Right ventricle myocardium superior (tissue), 1 donor: ENCODE results near the gene HIF3A. TPM values are rescaled to one million over a fixed set of nuclear protein-coding genes. Genes with fewer than 3 reads are reported as not detected.

Experiments
- ATAC-seq: fragments of 200-7000 bp; cut with Tn5 transposase; one replicate; pipeline ENCODE4 v1.9.1; 2020; ENCODE audit warnings: mild to moderate bottlenecking; ENCODE audit not compliant: poor library complexity
- DNase-seq: peaks from one replicate; pipeline ENCODE4 v3.0.0-alpha.2; 2020
- intact Hi-C: fragments of 100-400 bp; cut with DNase I; formaldehyde crosslinking; loops from one replicate; pipeline ENCODE4 v1.11.2; 2022
- total RNA-seq: library from RNA; stranded (reverse); fragmentation: NEBNext Ultra II Directional; extraction: Animal tissue kit (Norgen Biotek cat#: 25700); gene quantifications from one replicate; pipeline ENCODE4 v1.2.1, GENCODE V29; 2021
- donor health status: DM: no; HTN: yes; CAD: no; lungs with severe emphysema.

HIF3A gene
- total RNA-seq, 1 donor from 2014 or later = 73.1 TPM

DNA sequence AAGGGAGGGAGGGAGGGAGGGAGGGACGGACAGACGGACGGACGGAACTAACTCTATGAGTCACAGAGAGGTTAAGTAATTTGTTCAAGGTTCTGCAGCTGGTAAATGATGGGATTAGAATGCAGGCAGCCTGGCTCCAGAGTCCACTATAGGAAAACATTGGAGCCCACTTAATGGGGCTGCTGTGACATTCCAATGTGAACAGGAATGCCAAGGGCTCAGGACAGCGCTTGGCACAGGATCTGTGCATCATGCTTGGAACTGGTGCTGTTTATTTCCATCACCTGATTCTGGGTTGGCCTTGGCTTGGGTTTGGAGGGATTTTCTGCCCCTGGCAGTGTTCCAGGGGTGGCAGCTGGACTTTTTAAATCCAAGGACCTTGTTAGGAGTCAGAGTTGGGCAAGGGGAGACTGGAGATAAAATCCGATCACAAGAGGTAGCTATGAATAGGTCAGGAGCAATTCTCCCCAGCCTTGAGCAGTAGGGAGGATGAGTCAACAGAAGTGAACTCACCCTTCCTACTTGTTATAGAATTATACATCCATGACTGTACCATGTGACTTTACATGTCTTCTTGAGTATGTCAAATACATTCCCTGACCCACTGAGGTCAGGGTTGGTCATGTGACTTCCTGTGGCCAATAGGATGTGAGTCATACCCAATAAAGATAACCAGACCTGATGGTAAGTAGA, 7.8 kb upstream of the HIF3A start:
- DNase-seq = no peak
- peak; percentile 89 for ATAC-seq
- intact Hi-C loops = loop anchor here (10.0 kb wide), 1 partner anchor 226 kb away; no protein-coding TSS in a partner anchor

DNA sequence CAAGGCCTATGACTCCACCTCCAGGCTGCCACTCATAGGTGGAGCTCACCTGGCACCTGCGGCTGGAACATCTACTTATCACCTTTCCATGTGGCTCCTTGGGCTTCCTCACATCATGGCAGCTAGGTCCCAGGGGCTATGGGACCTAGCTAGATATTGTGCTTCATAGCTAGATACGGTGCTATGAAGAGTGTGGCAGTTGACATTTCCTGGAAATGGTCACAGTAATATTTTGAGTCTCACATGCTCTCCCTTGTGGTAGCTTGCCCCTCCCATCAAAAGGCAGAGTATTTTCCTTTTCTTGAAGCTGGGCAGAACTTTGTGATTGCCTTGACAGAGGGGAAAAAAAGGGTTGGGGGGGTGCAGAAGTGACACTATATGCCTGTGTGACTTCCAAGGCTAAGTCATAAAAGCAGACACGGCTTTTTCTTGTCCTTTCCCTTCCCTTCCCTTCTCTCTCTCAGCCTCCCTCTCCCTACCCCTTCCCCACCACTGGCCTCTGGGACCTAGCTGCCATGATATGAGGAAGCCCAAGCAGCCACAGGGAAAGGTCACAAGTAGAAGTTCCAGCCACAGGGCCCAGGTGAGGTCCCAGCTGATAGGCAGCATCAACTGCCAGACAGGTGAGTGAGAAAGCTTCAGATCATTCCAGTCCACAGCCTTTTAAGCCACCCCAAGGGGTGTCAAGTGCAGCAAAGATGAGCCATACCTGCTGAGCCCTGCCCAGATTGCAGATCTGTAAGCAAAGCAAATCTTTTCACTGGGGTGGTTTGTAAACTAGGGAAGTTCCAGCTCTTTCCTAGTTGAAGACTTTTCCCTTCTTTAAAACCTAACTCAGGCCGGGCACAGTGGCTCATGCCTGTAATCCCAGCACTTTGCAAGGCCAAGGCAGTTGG, 6.9 kb upstream of the HIF3A start:
- intact Hi-C loops = loop anchor here (10.0 kb wide), 1 partner anchor 225 kb away; no protein-coding TSS in a partner anchor
- DNase-seq = no peak
- ATAC-seq = no peak

DNA sequence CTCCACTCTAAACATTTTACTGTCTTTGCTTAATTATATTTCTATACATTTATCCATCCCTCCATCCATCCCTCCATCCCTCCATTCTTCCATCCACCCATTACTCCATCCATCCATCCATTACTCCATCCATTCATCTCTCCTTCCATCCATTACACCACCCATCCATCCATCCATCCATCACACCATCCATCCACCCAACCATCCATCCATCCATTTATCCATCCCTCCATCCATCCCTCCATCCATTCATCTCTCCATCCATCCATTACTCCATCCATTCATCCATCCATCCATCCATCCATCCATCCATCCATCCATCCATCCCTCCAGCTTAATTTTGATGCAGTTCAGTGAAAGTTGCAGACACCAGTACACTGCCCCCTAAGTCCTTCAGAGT, 5.0 kb upstream of the HIF3A start:
- no peak for ATAC-seq

DNA sequence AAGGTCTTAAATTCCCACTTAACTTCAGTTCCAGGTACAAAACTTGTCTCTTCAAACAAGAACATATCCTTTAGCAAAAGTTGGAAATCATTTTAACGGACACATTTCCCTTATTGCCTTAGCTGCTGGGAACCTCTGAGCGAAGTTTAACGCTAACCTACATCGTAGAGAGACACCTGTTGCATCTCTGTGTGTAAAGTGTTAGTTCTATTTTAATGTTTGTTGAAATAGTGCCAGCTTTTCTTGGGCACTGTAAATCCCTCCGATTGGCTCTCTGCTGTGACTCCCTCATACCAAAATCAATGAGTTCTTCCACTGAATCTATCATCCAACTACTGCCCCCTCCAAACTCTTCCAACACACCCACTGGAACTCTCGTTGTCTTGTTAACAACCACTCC, 2.3 kb upstream of the HIF3A start:
- ATAC-seq (no peak), DNase-seq (no peak)
- intact Hi-C loops = no loop called here

More for the DNA sequence above, 5.0 kb upstream of the HIF3A start:
- no peak for DNase-seq
- intact Hi-C loops = no loop called here

DNA sequence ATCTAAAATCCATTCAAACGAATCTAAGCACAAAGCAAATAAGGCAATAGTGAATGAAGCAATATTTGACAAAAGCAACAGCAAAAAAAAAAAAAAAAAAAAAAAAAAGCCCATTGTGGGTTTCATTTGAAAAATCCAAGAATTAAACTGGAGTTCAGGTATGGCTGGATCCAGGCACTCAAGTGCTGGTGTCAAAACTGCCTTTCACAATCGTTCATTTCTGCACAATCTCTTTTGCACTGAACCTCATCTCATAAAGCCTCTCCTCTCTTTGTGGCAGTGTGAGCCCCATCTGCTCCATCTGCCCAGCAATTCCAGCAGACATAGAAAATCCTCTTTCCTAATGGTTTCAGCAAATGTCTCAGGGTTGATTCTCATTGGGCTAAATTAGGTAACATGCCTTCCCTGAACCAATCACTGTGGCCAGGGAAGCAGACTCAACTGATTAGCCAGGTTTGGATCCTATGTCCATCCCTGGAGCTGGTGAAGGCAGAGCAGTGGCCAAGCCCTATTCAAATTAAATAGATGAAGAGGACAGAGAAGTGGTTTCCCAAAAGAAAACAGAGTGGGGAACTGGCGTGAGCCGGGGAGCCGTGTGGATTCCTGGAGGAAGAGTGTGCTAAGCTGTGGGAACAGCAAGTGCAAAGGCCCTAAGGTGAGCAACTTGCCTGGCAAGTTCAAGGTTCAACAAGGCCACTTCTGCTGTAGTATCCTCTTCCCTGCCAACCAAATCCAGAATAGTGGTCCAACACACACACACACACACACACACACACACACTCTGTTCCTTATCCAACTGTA, 1.2 kb upstream of the HIF3A start:
- DNase-seq (no peak), ATAC-seq (no peak)
- intact Hi-C loops = no loop called here

DNA sequence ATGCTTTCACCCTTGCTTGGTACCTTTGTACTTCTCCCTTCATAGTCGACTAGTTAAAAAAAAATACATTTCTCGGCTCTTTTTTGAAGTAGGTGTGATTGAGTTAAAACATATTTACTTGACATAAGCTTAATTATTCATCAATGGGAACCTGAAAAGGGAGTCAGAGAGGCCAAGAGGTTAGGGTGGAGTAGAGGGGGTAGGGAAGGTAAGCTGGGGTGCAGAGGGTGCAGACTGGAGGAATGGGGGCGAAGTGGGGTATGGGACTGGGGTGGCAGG, 701 bp upstream of the HIF3A start:
- intact Hi-C loops = no loop called here

DNA sequence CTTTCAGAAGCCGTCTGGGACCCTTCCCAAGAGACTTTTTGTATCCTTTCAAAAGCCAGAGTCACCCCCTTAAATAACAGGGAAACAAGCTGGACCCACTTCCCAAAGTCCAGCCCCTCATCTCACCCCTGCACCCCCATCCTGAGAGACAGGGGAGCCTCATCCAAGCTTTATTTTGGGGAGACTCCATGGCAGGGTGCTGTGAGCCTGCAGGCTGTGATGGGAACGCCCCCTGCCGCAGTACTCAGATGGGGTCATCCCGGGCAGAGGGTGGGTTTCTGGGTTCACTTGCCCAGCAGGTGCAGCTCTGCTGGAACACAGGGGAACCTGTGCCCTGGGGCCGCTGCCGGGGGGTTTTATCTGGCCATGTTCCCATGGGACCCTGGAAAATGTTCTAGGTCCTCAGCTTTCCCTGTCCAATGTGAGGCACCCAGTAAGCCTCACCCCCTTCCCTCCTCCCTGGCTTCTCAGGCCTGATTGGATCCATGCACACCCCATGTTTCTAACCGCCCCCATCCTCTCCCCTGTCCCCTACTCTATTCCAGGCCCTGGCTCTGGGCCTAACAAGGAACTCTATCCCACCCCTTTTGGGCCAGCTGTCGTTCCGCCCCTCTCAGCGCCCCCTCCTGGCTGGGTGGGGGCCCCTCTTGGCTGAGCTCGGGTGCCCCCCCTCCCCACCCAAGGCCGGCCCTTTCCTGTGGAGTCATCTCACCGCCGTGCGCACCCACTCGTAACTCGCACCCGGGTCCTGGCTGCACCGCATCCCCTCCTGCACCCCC, 1.0 kb downstream of the HIF3A start:
- DNase-seq (peak; percentile 90), ATAC-seq (peak; percentile 59)
- intact Hi-C loops = no loop called here

More for the DNA sequence above, 701 bp upstream of the HIF3A start:
- ATAC-seq (no peak), DNase-seq (no peak)

DNA sequence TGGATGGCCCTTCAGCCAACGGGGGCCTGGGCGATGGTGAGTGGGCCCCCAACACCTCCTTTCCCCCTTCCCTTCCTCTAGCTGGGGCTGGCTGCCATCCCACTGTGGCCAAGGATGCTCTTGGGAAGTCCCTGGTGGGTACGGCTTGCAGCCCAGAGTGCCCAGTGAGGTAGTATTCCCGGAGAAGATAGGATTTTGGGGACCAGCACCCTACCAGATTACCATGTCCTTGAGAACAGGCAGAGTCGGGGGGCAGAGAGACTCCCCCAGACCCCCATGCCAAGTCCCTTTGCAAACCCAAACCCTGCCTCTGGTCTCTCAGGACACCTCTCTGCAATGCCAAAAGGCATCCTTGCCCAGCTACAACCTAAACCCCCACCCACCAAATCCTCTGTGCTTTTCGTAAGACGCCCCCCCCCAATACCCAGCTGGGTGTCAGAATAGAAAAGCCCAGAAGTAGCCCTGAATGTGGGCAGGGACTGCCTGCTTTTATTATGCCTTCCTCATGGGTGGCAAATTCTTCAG, 1.7 kb downstream of the HIF3A start:
- intact Hi-C loops = no loop called here

DNA sequence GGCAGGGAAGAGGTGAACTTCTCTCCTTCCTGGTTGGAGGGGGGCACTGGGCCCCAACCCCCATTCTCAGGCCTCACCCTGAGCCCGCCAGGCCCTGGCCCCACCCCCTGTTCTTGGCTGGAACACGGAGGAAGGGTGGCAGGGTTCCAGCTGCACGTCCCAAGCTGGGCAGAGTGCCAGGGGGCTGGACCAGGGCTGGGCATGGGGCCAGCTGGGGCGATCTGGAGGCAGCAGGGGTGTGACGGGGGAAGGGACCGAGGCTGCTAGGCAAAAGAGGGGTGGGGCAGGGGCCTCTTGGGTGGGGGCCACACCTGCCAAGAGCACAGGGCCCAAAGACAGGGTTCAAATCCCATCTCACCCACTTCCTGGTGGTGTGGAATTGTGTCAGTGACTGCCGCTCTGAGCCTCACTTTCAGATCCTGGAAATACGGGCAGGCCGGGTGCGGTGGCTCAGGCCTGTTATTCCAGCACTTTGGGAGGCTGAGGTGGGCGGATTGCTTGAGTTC, 2.2 kb downstream of the HIF3A start:
- intact Hi-C loops = no loop called here
- ATAC-seq (peak; percentile 75), DNase-seq (peak; percentile 97)

More for the DNA sequence above, 1.7 kb downstream of the HIF3A start:
- no peak for ATAC-seq
- no peak for DNase-seq

DNA sequence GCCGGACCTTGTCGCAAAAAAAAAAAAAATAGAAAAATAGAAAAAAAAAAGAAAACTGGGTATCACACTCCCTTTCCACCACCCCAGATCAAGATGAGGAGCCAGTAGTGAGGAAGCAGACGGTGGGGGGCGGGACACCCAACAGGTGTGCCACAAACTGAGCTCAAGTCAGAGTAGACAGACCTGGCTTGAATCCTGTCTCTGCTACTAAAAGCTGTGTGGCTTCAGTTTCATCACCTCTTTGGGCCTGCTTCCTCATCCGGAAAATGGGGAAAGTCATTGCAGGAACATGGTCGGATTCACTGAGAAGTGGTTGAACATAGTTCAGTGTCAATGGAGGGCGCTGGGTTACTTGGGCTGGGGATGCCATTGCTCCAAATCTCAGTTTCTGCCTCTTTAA, 2.9 kb downstream of the HIF3A start:
- peak; percentile 51 for DNase-seq
- ATAC-seq = no peak
- intact Hi-C loops = loop anchor here (5.0 kb wide), 1 partner anchor 48 kb away; the partner anchor contains the start of gene PPP5C

DNA sequence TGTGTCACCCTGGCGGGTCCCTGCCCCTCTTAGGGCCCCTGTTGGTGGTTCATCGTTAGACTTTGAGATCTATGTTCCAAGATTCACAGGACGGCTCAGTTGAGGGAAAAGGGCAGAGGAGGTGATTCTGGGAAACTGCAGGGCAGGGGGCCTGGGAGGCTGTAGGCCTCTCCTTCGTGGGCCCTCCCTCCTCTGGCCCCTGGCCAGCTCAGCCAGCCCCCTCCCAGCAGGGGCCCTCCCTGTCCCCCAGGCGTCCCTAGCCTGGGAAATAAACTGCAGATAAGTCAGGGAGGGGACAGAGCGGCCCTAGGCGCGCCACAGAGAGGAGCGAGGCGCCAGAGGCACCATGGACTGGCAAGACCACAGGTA, 6.5 kb downstream of the HIF3A start:
- DNase-seq = no peak
- no peak for ATAC-seq
- intact Hi-C loops = loop anchor here (5.0 kb wide), 1 partner anchor 44 kb away; the partner anchor contains the start of gene PPP5C

DNA sequence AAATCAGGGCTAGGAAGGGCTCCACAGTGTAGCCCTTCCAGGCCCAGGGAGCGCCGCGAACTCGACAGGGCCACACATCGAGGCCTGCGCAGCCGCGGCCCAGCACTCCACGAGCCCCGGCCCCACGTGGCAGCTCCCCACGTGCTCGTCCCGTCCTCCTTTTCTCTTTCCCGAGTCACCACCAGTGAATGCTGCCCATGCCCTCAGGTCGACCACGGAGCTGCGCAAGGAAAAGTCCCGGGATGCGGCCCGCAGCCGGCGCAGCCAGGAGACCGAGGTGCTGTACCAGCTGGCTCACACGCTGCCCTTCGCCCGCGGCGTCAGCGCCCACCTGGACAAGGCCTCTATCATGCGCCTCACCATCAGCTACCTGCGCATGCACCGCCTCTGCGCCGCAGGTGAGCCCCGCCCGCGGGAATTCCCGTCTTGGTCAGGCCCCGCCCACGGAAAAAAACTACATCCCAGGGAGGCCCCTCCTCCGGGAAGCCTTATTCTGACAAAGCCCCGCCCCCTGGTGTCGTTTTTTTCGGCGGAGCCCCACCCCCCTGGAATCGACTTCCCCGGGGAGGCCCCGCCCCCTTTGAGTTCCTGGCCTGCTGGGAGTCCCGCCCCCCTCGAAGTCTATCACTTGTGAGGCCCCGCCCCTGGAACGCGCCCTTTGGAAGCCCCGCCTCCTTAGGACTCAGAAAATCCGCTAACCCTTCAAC, 7.0 kb downstream of the HIF3A start:
- peak; percentile 1 for ATAC-seq
- intact Hi-C loops = loop anchor here (5.0 kb wide), 1 partner anchor 43 kb away; the partner anchor contains the start of gene PPP5C
- DNase-seq = peak; percentile 74

DNA sequence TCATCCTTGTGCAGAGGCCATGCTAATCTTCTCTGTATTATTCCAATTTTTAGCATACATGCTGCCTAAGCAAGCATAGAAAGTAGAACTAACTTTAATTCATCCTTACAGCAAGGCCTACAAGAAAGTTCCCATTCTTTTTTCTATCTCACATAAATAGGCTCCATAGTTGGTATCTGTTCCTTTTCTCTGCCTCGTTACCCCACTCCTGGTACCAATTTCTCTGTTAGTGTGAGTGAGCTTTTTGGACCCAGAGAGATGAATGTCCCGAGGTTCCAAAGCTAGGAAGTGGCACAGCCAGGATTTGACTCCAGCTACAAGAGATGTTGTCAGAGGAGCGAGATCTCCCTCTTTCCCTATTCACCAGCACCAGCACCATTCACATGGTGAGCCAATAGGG, 9.7 kb downstream of the HIF3A start:
- DNase-seq (no peak), ATAC-seq (no peak)
- intact Hi-C loops = no loop called here

DNA sequence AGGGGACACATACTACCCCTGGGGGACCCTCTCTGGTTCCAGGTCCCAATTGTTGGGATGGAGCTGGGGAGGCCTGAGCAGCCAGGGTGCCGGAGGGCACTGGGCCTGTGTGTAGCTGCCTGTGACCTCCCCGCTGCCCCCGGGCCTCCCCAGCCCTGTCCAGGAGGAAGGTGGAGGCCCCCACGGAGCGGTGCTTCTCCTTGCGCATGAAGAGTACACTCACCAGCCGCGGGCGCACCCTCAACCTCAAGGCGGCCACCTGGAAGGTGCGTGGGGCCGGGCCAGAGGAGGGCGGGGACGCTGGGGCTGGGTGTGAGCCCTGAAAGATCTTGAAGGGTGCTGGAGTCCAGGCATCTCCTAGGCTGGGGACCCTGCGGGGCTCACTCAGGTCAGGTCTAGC, 11.7 kb downstream of the HIF3A start:
- intact Hi-C loops = no loop called here
- no peak for DNase-seq
- no peak for ATAC-seq

DNA sequence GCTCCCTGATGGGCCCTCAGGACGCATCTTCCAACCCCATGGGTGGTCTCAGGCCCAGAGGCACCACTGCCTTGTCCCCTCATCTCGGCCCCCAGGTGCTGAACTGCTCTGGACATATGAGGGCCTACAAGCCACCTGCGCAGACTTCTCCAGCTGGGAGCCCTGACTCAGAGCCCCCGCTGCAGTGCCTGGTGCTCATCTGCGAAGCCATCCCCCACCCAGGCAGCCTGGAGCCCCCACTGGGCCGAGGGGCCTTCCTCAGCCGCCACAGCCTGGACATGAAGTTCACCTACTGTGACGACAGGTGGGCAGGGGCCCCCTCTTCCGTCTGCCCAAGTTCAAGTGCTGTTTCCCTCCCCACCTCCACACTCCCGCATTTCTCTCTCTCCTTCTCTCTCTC, 12.2 kb downstream of the HIF3A start:
- DNase-seq (no peak), ATAC-seq (no peak)
- intact Hi-C loops = no loop called here

DNA sequence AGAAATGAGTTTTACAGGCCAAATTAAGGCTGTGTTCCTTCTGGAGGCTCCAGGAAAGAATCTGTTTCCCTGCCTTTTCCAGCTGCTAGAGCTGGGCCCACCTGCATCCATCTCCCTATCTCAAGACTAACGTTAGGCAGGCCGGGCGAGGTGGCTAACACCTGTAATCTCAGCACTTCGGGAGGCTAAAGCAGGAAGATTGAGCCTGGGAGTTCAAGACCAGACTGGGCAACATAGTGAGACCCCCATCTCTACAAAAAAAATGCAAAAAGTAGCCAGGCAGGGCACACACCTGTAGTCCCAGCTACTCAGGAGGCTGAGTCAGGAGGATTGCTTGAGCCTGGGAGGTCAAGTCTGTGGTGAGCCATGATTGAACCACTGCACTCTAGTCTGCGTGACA, 14.6 kb downstream of the HIF3A start:
- intact Hi-C loops = no loop called here
- DNase-seq (no peak), ATAC-seq (no peak)
